Activated T-cell treated with anti-CD3 and anti-CD28 coated beads, Interleukin-2, amount 50 U/mL, for 24 hours (primary cell): ENCODE measurements around the gene C1QC.

Source experiments
- DNase-seq: peaks from one replicate; pipeline ENCODE4 v3.0.0-alpha.2; 2020
- H3K27ac Mint-ChIP-seq: 2 replicates; pipeline ENCODE4 v1.8.0; 2020; ENCODE audit warnings: mild to moderate bottlenecking, mixed read lengths
- H3K27me3 Mint-ChIP-seq: 2 replicates; pipeline ENCODE4 v1.8.0; 2020; ENCODE audit warnings: mixed read lengths
- H3K36me3 Mint-ChIP-seq: 2 replicates; pipeline ENCODE4 v1.8.0; 2020; ENCODE audit warnings: low read depth, mixed read lengths
- H3K4me1 Mint-ChIP-seq: 2 replicates; pipeline ENCODE4 v1.8.0; 2020; ENCODE audit warnings: low read depth, mixed read lengths
- H3K4me3 Mint-ChIP-seq: 2 replicates; pipeline ENCODE4 v1.8.0; 2020; ENCODE audit warnings: mild to moderate bottlenecking, moderate library complexity, mixed read lengths
- H3K9me3 Mint-ChIP-seq: 2 replicates; pipeline ENCODE4 v1.8.0; 2020; ENCODE audit warnings: mixed read lengths

C1QC gene

DNA sequence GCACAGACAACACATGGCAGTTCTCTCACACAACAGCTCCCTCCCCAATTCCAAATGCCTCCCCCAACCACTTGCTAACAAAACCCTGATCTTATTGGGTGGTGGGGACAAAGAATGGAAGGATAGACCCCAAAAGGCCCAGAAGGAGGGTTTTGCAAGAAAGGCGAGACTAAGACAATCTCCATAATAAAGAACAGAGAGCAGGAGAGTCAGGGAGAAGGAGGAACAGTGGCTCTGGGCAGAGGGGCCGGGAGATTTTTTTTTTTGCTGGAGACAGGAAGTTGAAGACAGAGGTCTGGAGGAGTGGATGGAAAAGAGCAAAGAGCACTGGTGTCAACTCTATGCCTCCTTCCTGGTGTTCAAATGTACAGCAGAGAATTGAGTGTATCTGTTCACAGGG, 13.5 kb upstream of the C1QC start:
- Mint-ChIP-seq H3K36me3 (no peaks in the 10 kb centered on the region), H3K27ac (no peak overlapping the region), H3K4me3 (no peak overlapping the region), H3K9me3 (no peaks in the 10 kb centered on the region), H3K4me1 (no peaks in the 10 kb centered on the region), H3K27me3 (peaks cover 75% of the 10 kb centered on the region)
- DNase-seq, result no peak

DNA sequence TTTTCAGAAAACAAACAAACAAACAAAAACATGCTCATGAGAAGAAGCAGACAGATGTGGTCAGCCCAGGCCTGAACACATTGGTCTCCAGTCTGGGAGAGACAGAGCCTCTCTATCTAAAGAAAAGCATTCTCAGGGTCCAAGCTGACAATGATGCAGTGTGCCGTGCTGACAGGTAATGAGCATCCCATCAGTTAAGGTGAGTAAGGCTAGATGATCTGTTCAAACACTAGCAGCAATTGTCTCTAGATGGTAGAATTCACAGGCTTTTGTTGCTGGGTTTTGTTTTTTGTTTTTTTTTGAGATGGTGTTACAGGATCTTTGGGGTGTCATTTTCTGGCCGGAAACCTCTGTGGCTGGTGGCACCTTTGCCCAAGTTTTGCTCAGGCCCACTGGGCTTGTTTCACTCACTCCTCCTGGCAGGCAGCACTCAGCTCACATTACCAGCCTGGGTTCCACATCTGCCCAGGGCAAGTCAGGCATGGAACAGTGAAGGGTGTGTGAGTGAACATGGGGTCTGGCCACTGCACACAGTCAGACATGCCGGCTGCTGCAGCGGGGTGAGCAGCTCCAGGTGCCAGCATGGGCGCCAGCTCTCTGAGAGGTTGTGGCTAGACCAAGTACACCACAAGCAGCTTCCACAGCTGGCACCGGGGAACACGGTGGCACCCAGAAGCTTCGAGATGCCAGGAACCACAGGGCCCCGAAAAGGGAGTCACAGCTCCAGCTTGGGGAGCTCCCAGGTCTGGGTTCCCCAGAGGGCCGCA, 9.6 kb upstream of the C1QC start:
- Mint-ChIP-seq H3K4me3 (no peak overlapping the region), H3K27me3 (peaks cover 48% of the 10 kb centered on the region)
- no peak for DNase-seq

DNA sequence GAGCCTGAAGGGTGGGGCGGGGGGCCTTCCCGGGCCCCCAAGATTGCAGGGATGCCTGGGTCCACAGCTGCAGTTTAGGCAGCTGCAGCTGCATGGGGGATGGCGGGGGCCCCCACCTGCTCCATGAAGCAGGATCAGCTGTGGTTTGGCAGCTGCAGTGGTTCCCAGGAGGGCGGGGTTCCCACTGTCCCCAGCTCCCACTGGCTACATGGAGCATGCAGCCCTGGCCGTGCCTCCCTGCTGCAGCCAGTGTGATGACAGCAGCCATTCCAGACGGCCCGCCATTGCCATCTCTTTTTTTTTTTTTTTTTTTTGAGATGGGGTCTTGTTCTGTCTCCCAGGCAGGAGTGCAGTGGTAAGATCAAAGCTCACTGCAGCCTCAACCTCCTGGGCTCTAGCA, 8.0 kb upstream of the C1QC start:
- H3K27me3 Mint-ChIP-seq, result peaks cover 44% of the 10 kb centered on the region
- H3K4me3 Mint-ChIP-seq, result no peak overlapping the region
- no peaks in the 10 kb centered on the region for H3K9me3 Mint-ChIP-seq
- H3K4me1 Mint-ChIP-seq, result no peaks in the 10 kb centered on the region
- H3K27ac Mint-ChIP-seq, result no peak overlapping the region
- no peak for DNase-seq
- H3K36me3 Mint-ChIP-seq, result no peaks in the 10 kb centered on the region

More for the DNA sequence above, 9.6 kb upstream of the C1QC start:
- Mint-ChIP-seq H3K27ac (no peak overlapping the region), H3K4me1 (no peaks in the 10 kb centered on the region), H3K9me3 (no peaks in the 10 kb centered on the region), H3K36me3 (no peaks in the 10 kb centered on the region)

DNA sequence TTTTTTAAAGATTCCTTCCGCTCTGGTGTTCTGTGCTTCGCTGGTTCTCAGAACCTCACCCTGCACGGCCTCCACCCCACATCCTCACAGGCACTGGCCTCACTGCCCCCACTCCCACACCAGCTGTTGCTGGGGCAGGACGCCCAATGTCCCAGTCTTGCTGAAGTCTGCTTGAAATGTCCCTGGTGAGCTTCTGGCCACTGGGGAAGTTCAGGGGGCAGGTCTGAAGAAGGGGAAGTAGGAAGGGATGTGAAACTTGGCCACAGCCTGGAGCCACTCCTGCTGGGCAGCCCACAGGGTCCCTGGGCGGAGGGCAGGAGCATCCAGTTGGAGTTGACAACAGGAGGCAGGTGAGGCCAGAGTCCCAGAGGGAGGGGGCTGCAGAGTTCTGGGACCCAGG, 7.1 kb upstream of the C1QC start, which contains the start of gene C1QA:
Gene C1QA, plus strand, starts transcription at position 276 of the 400 bp plus-strand sequence. CDS start 989 bp downstream, outside the sequence.
- Mint-ChIP-seq H3K4me1 (no peaks in the 10 kb centered on the region), H3K36me3 (no peaks in the 10 kb centered on the region), H3K27me3 (peaks cover 39% of the 10 kb centered on the region), H3K9me3 (no peaks in the 10 kb centered on the region), H3K27ac (no peak within 1 kb of the TSS), H3K4me3 (no peak within 1 kb of the TSS)
- no peak for DNase-seq

DNA sequence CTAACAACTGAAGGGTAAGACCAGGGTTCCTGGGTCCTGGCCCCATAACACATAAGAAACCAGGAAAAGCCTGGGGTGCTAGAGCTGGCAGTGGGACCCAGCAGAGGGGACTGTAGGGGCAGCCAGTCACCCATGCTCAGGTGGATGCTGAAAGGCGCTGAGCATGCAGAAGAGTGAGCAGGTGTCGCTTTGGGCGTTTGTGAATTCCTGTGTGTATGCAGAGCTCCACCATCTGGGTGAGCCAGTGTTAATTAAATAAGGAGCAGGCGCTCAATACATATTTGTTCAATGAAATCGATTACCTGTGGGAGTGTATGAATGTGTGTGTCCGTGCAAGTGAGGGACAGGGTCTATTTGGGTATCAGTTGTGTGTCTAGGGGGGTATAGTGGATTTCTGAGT, 6.5 kb upstream of the C1QC start:
- Mint-ChIP-seq H3K36me3 (no peaks in the 10 kb centered on the region), H3K27ac (no peak overlapping the region), H3K9me3 (no peaks in the 10 kb centered on the region), H3K4me1 (no peaks in the 10 kb centered on the region), H3K27me3 (peaks cover 38% of the 10 kb centered on the region), H3K4me3 (no peak overlapping the region)
- no peak for DNase-seq

DNA sequence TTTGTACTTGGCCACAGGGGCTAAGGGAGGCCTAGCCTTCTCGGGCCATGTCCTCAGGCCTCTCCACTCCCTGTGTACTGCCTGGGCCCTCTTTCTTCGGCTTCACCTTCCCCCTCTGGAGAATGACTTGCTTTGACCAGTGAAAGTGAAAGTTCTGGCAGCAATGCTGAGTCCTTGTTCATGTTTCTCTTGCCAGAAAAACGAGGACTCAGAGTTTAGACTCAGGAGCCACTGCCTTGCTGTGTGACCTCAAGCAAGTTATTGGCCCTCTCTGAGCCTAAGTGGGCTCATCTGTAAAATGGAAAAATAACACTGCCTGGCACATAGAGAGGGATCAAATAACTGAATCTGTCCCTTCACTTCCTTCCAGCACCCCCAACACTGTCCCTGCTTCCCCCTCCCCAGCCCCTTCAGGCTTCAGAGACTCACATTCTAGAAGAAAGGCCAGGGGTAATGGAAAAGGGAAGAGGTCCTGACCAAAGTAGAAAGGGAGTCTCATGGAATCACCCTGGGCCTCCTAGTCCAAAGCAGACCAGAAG, 5.5 kb upstream of the C1QC start:
- Mint-ChIP-seq H3K9me3 (no peaks in the 10 kb centered on the region), H3K4me1 (no peaks in the 10 kb centered on the region), H3K36me3 (no peaks in the 10 kb centered on the region), H3K27me3 (peaks cover 39% of the 10 kb centered on the region), H3K4me3 (no peak overlapping the region), H3K27ac (no peak overlapping the region)
- DNase-seq, result no peak

DNA sequence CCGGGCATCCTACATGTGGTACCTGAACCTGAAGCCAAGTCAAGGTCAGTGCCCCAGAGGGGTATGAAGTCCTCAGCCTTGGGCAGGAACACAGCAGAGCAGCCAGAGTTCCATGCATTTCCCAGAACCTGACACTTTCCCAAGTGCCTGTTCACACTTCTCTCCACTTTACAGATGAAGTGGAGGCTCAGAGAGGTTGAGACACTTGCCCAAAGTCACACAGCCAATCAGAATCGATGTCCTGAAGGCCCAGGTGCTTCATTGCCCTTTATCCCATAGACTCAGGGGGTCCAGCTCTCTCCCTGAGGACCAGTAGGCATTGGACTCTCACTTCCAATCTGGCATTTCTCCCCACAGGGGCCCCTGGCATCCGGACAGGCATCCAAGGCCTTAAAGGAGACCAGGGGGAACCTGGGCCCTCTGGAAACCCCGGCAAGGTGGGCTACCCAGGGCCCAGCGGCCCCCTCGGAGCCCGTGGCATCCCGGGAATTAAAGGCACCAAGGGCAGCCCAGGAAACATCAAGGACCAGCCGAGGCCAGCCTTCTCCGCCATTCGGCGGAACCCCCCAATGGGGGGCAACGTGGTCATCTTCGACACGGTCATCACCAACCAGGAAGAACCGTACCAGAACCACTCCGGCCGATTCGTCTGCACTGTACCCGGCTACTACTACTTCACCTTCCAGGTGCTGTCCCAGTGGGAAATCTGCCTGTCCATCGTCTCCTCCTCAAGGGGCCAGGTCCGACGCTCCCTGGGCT, 4.8 kb upstream of the C1QC start:
- no peak for DNase-seq

DNA sequence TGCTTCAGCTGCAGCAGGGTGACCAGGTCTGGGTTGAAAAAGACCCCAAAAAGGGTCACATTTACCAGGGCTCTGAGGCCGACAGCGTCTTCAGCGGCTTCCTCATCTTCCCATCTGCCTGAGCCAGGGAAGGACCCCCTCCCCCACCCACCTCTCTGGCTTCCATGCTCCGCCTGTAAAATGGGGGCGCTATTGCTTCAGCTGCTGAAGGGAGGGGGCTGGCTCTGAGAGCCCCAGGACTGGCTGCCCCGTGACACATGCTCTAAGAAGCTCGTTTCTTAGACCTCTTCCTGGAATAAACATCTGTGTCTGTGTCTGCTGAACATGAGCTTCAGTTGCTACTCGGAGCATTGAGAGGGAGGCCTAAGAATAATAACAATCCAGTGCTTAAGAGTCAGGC, 4.1 kb upstream of the C1QC start:
- no peak for DNase-seq
- Mint-ChIP-seq H3K36me3 (no peaks in the 10 kb centered on the region), H3K4me1 (no peaks in the 10 kb centered on the region), H3K27me3 (peaks cover 46% of the 10 kb centered on the region), H3K4me3 (no peak overlapping the region), H3K27ac (no peak overlapping the region), H3K9me3 (no peaks in the 10 kb centered on the region)

More for the DNA sequence above, 4.8 kb upstream of the C1QC start:
- Mint-ChIP-seq H3K4me3 (no peak overlapping the region), H3K27me3 (peaks cover 43% of the 10 kb centered on the region), H3K27ac (no peak overlapping the region), H3K4me1 (no peaks in the 10 kb centered on the region), H3K9me3 (no peaks in the 10 kb centered on the region), H3K36me3 (no peaks in the 10 kb centered on the region)

DNA sequence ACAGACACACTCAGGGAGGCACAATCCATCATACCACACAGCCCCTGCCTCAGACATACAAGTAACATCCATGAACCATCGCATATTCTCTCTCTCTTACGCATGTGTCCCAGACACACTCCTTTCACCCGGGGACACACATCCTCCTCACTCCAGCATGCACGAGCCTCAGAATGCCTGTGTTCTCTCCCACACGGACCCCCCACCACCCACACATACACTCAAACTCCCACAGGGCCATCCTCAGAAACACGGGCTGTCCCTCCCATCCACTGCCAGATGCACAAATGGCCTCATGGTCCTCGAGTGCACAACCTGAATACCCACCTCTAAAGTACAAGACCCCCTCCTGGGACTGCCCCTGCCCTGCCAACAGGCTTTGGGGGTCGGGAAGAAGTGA, 2.2 kb upstream of the C1QC start:
- H3K27me3 Mint-ChIP-seq, result peaks cover 53% of the 10 kb centered on the region
- no peak overlapping the region for H3K27ac Mint-ChIP-seq
- no peak overlapping the region for H3K4me3 Mint-ChIP-seq
- no peaks in the 10 kb centered on the region for H3K36me3 Mint-ChIP-seq
- no peaks in the 10 kb centered on the region for H3K4me1 Mint-ChIP-seq
- no peaks in the 10 kb centered on the region for H3K9me3 Mint-ChIP-seq
- no peak for DNase-seq

DNA sequence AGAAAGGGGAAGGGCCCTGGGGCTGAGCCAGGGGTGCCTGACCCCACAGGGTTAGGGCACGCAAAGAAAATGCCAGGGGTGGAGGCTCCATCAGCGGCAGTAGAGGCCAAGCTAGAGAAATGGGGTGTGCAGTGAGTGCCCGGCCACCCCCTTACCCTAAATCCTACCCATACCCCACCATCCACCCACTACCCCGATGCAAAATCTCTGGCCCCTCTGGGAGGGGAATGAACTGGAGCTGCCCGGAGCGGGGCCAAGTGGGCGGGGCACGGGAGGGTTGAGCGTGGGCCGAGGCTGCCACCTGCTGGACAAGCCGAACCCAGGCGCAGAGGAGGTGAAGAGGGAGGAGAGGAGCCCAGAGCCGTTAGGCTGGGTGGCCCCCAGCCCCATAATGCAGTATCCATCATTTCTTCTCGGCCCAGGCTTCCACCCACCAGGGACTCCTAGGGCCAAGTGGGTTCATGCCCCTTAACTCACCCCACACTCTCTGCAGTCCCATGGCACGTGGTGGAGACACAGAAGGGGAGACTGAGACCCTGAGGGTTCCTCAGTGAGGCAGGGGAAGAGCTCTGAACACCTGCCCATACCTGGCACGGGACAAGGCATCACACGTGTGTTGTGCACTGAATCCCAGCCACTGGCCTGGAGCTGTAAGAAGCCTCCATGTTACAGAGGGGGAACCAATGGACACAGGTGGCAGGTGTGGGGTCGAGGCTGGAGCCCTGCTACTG, 1.4 kb upstream of the C1QC start:
- Mint-ChIP-seq H3K27ac (no peak overlapping the region), H3K9me3 (no peaks in the 10 kb centered on the region), H3K4me1 (no peaks in the 10 kb centered on the region), H3K4me3 (no peak overlapping the region), H3K36me3 (no peaks in the 10 kb centered on the region), H3K27me3 (peaks cover 54% of the 10 kb centered on the region)
- DNase-seq, result peak; percentile 82

DNA sequence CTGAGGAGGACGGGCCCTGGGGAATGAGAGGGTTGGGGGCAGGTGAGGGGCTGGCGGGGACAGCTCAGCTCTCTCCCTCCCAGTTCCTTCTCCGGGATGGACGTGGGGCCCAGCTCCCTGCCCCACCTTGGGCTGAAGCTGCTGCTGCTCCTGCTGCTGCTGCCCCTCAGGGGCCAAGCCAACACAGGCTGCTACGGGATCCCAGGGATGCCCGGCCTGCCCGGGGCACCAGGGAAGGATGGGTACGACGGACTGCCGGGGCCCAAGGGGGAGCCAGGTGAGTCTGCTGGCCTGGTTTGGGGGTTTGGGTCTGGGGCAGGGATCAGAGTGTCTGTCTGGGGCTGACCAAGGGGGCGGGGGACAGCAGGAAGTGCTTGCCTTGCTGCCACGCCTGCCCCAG, 495 bp downstream of the C1QC start:
- Mint-ChIP-seq H3K4me3 (no peak overlapping the region), H3K27ac (no peak overlapping the region), H3K27me3 (peaks cover 47% of the 10 kb centered on the region), H3K4me1 (no peaks in the 10 kb centered on the region), H3K9me3 (no peaks in the 10 kb centered on the region), H3K36me3 (no peaks in the 10 kb centered on the region)
- no peak for DNase-seq

DNA sequence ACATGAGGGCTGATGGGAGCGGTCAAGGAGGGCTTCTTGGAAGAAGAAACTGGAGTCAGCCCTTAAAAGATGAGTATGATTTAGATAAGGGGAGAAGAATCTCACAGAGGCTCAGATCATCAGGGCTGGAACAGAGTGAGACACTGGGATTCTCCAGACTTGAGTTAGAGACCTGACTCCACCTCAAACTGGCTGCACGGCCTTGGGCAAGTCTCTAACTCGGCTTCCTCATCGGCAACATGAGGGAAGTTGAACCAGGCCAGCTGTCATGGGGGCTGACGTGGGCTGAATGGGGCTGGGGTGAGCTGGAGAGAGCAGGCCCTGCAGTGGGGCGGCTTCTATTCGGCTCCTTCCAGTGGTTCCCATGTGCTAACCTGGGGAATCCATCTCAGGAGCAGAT, 2.5 kb downstream of the C1QC start:
- no peaks in the 10 kb centered on the region for H3K36me3 Mint-ChIP-seq
- no peaks in the 10 kb centered on the region for H3K9me3 Mint-ChIP-seq
- H3K4me3 Mint-ChIP-seq, result no peak overlapping the region
- H3K27me3 Mint-ChIP-seq, result peaks cover 35% of the 10 kb centered on the region
- H3K4me1 Mint-ChIP-seq, result no peaks in the 10 kb centered on the region
- H3K27ac Mint-ChIP-seq, result no peak overlapping the region
- no peak for DNase-seq

DNA sequence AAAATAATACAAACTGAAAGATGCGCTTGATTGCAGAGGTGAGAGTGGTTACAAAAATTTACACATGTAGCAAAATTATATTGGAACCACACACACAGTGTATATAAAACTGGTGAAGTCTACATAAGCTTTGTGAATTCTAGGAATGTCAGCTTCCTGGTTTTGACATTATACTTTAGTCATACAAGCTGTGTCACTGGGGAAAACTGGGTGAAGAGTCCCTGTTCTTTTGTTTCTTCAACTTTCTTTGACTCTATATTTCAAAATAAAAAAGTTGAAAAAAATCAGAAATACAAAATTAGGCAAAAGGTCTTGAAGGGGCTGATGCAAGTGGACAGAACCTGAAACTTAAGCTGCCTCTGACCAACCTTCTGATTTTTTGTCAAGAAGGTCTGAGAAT, 3.0 kb downstream of the C1QC start:
- no peaks in the 10 kb centered on the region for H3K36me3 Mint-ChIP-seq
- no peaks in the 10 kb centered on the region for H3K9me3 Mint-ChIP-seq
- peaks cover 31% of the 10 kb centered on the region for H3K27me3 Mint-ChIP-seq
- no peak for DNase-seq
- H3K4me1 Mint-ChIP-seq, result no peaks in the 10 kb centered on the region
- H3K27ac Mint-ChIP-seq, result no peak overlapping the region
- no peak overlapping the region for H3K4me3 Mint-ChIP-seq

DNA sequence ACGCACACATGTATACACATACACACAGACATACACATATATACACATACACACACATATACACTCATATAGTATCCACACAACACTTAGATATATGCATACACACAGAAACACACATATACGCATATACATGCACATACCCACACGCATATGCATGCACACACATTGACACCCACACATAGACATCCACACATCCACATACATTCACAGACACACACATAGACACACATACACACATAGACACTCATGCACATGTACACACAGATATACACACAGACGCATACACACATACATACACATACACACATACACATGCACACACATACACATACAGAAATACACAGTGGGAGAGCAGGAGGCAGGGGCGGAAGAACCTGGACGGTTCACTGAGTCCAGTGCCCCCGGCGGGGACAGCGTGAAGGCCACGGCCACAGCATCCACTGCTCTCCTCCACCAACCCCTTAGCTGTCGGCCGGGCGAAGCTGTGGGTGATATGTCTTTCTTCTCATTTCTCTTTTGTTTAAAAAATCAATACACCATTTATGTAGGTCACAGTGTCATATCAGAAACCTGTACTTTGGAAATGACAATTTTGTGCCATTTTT, 6.8 kb downstream of the C1QC start:
- H3K27ac Mint-ChIP-seq, result no peak overlapping the region
- H3K9me3 Mint-ChIP-seq, result no peaks in the 10 kb centered on the region
- peaks cover 19% of the 10 kb centered on the region for H3K27me3 Mint-ChIP-seq
- H3K4me1 Mint-ChIP-seq, result no peaks in the 10 kb centered on the region
- no peak overlapping the region for H3K4me3 Mint-ChIP-seq
- no peak for DNase-seq
- no peaks in the 10 kb centered on the region for H3K36me3 Mint-ChIP-seq
